Renal cortex interstitium (tissue), 11 donors: Measurements from ENCODE around the gene CXorf65. TPM values are rescaled to one million over a fixed set of nuclear protein-coding genes. Genes with fewer than 3 reads are reported as not detected.

Experiments used
- DNase-seq, 11 donors: peaks; one replicate each; pipeline ENCODE4 v3.0.0-alpha.2; 2013; ENCODE audit warnings: low read depth in 9 of 11, low spot score in 4 of 11; ENCODE audit errors: extremely low read depth in 1 of 11
- polyA plus RNA-seq, 3 donors: library from polyadenylated mRNA; unstranded; fragments of 120-200 nt; gene quantifications; one replicate each; pipeline ENCODE4 v1.2.1, GENCODE V29; 2013; ENCODE audit not compliant: insufficient read length in 3 of 3

The CXorf65 gene
- polyA plus RNA-seq, 3 donors: not detected

GRCh38 chrX:71082124-71082647 lies 24.4 kb downstream of the CXorf65 start:
- DNase-seq: no peak

GRCh38 chrX:71081330-71082123 lies 25.0 kb downstream of the CXorf65 start:
- no peak for DNase-seq

DNA sequence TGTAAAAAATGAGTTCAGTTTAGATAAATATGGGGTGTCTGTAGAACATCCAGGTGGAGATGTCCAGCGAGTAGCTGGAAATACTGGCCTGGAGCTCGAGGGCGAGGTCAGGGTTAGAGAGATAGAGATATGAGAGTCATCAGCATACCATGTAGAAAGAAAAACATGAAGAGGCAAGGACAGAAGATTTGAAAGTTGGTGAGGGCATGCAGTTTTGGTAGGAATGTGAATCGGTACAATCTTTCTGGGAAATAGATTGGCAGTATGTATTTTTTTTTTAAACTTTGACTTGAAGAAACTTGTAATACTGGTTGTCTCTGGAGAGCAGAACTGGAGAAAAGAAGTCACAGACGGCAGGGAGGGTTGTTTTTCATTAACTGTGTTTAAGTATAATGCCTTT lies 36.0 kb downstream of the CXorf65 start:
- DNase-seq: no peak

GRCh38 chrX:71068044-71068918 lies 38.3 kb downstream of the CXorf65 start, which contains the start of gene SNX12:
SNX12 (minus strand) TSS chrX:71068334; CDS start chrX:71068306, 28 bp downstream.
- peak; percentile 72 to 89 (median 81) for DNase-seq

DNA sequence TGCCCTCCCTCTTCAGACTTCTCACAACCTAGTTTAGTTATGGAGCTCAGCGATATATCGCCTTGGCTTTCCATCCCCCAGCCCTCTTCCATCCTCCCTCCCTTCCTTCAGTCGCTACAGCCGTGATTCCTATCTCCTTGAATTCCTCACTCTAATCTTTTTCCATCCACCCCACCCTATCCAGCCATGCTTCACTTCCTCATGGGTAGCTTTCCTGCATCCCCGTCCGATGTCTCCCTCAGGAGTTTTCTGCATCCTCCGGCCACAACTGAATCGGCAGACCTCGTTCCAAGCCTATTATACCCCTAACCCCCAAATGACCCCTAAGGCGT lies 38.9 kb downstream of the CXorf65 start:
- DNase-seq: no peak

DNA sequence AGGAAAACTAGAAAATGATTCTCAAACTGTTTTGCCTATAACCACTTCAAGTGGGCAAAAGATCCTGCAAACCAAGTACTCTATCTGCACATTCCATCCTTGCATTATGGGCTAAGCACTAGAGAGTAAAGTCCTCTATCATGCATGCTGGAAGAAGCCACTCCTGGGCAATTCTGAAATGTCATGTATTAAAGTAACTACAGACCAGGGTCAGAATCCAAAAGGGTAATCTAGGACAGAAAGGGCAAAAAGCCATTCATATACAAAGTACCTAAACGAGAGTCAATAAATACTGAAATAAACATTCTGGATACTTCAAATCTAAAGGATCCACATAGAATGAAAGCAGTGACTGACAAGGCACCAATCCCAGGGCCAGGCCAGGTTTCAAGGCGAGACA lies 39.5 kb downstream of the CXorf65 start:
- no peak for DNase-seq

DNA sequence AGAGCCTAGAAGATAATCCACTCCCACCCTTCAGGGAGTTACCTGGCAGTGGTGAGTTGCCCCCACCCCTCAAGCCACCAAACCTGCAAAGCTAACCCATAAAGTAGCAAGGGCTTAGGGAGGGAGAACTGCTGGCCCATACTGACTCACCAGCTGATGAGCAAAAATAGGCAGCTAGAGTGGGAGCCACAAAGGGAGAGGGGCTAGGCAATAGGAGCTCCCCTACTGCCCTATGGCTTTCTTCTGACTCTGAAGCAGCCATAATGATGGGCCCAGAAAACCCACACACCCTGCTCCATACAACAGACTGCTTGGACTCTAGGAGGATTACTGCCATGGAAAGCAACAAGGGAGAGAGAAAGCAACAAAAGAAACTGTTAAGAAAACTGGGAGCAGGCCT lies 46.4 kb downstream of the CXorf65 start:
- no peak for DNase-seq

GRCh38 chrX:71057848-71058530 lies 48.6 kb downstream of the CXorf65 start:
- no peak for DNase-seq

- no peak for DNase-seq
These were observed 49.7 kb downstream of the CXorf65 start for GRCh38 chrX:71056867-71057266.

Other genes starting within 250 kb of the CXorf65 start
- under 1 TPM in 2 of 3 donors, not detected in 1; 0.15 to 0.20 TPM for gene TEX11, start 198.0 kb downstream of the CXorf65 start, polyA plus RNA-seq
- 1 to 10 TPM; 2.1 to 2.8 (median 2.1) TPM for gene SLC7A3, start 175.6 kb downstream of the CXorf65 start, polyA plus RNA-seq
- gene SNX12, start 38.4 kb downstream of the CXorf65 start, polyA plus RNA-seq: 10 to 100 TPM; 49.2 to 56.4 (median 54.7) TPM
- 10 to 100 TPM; 22.9 to 25.3 (median 24.7) TPM for gene FOXO4, start 10.9 kb downstream of the CXorf65 start, polyA plus RNA-seq
- gene IL2RG, start 4.8 kb upstream of the CXorf65 start, polyA plus RNA-seq: 1 to 10 TPM in 2 of 3 donors, under 1 TPM in 1; 1.00 to 1.4 (median 1.2) TPM
- 10 to 100 TPM; 35.7 to 53.1 (median 47.8) TPM for gene MED12, start 11.9 kb upstream of the CXorf65 start, polyA plus RNA-seq
- 1 to 10 TPM; 3.9 to 6.3 (median 4.0) TPM for gene NLGN3, start 38.1 kb upstream of the CXorf65 start, polyA plus RNA-seq
- gene GJB1, start 116.5 kb upstream of the CXorf65 start, polyA plus RNA-seq: 10 to 100 TPM; 46.9 to 49.7 (median 48.5) TPM
- gene ZMYM3, start 147.4 kb upstream of the CXorf65 start, polyA plus RNA-seq: 10 to 100 TPM; 65.4 to 69.1 (median 66.1) TPM
- 100 to 1,000 TPM; 614 to 679 (median 636) TPM for gene NONO, start 176.9 kb upstream of the CXorf65 start, polyA plus RNA-seq
- 1 to 10 TPM; 1.3 to 1.7 (median 1.5) TPM for gene ITGB1BP2, start 195.0 kb upstream of the CXorf65 start, polyA plus RNA-seq